Left renal cortex interstitium (tissue), 4 donors: ENCODE data around the gene ANKRD44. TPM values are rescaled to one million over a fixed set of nuclear protein-coding genes. Genes with fewer than 3 reads are reported as not detected.
"Not testable (repeated sequence)": the region's sequence is repeated elsewhere in the genome, so short reads cannot be mapped to it uniquely, and the experiment has no call there.

Experiments used
- DNase-seq, 4 donors: peaks; one replicate each; pipeline ENCODE4 v3.0.0-alpha.2; 2013; ENCODE audit warnings: low read depth in 4 of 4, low spot score in 2 of 4, missing footprints in 1 of 4
- polyA plus RNA-seq, 4 donors: library from polyadenylated mRNA; unstranded; fragments of 120-200 nt; gene quantifications; one replicate each; pipeline ENCODE4 v1.2.1, GENCODE V29; 2013; ENCODE audit not compliant: insufficient read length in 4 of 4

The ANKRD44 gene
- polyA plus RNA-seq, 4 donors: 9.8 to 15.7 (median 12.6) TPM

GRCh38 chr2:197241596-197241995, 69.0 kb downstream of the ANKRD44 start:
- no peak for DNase-seq

GRCh38 chr2:197241153-197241552, 69.4 kb downstream of the ANKRD44 start:
- no peak for DNase-seq

DNA sequence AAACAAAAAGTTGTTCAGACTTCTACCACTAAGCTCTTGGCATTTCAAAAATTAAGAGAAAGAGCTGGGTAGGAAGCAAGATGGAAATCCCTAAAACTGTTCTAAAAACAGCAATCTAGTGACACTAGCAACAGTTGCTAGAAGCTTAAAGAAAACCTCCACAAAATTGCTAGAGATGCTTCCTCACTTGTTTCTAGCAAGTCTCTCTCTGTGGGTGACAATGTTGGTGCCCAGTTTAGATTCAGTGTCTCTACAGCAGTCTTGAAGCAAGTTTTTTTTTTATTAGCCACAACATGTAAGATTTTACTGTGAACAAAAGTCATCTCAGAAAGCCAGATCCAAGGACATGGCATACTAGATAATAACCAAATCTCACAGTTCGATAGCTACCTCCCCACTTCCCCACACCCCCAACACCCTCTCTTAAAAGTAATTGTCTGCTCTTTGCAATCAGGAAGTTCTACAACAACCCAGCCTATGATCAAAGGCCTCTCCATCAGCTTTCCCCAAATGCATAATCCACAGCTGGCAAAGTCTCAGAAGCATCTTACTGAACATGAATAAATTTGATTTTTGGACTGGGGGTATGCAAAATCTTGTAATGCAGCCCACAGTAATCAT, 70.0 kb downstream of the ANKRD44 start:
- no peak for DNase-seq

- DNase-seq: not testable (repeated sequence)
Observed at GRCh38 chr2:197240018-197240417, 70.6 kb downstream of the ANKRD44 start.

GRCh38 chr2:197239434-197239833, 71.1 kb downstream of the ANKRD44 start:
- DNase-seq: no peak

GRCh38 chr2:197238043-197238365, 72.6 kb downstream of the ANKRD44 start:
- DNase-seq: no peak

DNA sequence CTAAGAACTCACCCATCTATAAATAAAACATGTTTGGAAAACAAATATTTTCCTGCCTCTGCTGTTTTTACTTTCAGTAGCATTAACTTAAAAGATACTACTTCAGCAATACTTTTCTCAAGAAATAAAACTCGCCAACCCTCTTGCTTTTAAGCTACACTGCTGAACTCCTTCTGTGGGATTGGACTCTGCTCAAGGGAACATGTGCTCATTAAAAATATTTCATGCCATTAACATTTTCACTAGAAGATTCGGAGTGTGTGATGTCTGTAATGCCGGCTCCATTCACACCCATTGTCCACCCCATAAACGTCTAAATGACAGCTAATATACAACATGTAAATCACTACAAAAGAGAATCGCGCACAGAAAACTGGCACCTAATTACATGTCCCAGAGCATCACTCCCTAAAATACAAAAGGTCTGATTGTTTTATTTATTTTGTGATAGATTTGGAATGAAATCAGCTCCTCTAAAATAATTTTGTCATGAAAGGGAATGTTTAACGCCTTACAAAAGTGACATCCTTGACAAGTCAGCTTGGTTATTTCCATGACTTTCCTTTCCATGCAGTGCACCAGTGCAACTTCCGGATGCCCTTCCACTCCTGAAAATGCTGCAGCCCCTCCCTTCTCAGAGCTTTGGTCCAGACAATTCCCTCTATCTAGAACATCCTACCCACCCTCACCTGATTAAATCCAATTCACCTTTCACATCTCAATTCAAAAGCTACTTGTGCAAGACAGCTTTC, 73.1 kb downstream of the ANKRD44 start:
- DNase-seq: no peak

GRCh38 chr2:197236816-197237215, 73.8 kb downstream of the ANKRD44 start:
- DNase-seq: no peak

- no peak for DNase-seq
Observed at GRCh38 chr2:197236159-197236558, 74.4 kb downstream of the ANKRD44 start.

- no peak for DNase-seq
Observed at GRCh38 chr2:197235711-197236110, 74.9 kb downstream of the ANKRD44 start.

DNA sequence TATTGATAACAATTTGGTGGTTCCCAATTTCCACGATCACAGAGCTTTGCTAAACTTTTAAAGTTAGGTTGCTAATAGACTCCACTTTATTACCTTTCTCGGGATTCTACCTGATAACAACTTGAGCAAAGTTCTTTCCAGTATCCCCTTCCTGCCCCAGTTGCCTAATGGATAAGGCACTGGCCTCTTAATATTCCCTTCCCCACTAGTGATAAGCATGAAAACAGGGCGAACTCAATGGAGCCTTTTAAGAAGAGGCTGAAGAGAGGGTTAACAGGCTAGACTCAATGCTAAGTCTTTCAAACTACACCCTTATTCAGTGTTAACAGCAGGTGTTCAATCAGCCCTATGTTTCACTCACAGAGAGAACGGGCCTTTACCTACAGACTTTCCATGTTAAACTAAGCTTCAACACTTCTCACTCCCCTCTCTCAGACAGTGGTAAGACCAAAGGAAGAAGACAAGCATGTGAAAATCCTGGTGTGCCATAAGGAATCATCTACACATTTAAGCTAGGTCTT, 75.8 kb downstream of the ANKRD44 start:
- no peak for DNase-seq

- no peak for DNase-seq
Observed at GRCh38 chr2:197233473-197233872, 77.1 kb downstream of the ANKRD44 start.

DNA sequence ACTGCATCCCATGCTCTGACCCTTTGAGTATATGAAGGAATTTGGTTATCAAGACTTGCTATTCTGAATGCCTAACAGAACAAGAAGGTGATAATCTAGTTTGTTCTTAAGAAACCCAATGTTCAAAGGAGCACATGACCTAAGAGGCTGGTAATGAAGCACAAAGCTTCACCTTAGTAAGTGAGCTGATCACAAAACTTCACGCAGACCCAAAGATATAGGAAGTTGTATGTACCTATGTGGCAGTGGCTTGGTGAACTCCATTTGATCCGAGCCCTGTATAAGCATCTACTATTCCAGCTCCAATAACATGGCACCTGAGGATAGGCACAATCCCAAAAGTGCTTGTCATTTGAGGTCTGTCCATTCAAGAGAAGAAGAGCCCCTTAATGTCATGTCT, 78.6 kb downstream of the ANKRD44 start:
- no peak for DNase-seq

DNA sequence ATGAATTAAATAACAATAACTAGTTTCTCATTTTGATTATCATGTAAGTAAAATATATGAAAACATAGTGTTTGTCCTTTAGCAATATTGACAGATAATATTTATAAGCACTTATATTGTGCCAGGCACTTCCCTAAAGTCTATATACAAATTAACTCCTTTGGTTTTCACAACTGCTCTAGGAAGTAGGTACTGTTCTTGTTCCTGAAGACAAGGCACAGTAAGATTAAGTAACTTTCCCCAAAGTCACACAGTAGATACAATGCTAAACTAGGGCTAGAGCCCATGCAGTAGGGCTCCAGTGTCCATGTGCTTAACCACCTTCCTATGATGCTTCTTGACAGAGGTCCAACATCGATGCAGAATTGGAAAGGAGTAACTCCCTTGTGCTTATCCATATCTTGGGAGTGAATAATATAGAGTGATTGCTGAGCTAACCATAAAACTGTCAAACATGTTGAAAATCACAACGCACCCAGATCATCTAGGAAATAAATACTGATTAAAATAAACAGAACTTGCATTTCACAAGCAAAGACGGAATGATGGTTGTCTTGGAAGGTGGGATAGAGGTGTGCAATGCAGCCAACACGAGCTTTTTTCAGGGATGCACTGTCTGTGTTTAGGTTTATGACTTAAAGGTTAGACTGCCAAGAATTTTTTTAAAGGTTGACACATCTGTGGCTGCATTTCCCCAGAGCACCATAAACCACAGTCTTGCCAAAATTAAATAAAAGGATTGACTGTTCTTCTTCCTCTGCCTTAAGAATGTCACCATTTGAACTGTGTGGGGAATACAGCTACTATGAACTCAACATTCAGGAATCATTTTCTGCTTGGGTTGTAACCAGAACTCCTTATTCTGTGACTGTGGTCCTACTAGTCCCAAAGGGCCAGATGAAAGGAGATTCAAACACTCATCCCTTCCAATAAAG, 80.8 kb downstream of the ANKRD44 start:
- DNase-seq: no peak

GRCh38 chr2:197223451-197223850, 87.1 kb downstream of the ANKRD44 start:
- no peak for DNase-seq

GRCh38 chr2:197219636-197220035, 90.9 kb downstream of the ANKRD44 start:
- no peak for DNase-seq

DNA sequence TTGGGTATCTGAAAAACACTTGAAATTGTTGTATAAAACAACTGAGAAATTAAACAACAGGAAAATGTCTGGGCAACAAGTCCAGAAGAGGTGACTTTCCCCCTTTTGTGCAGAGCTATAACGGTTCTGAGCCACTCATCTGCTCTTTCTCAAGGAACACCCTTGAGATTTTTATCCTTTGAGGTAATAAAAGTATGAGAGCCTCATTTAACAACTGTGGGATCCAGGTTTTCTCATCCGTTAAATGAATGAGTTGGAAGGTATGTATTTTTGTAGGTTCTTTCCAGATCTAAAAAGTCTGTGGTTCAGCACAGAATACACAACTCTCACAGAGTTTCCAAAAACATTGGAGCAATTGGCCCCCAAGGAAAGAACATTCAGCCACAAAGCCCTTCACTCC, 93.0 kb downstream of the ANKRD44 start:
- no peak for DNase-seq

DNA sequence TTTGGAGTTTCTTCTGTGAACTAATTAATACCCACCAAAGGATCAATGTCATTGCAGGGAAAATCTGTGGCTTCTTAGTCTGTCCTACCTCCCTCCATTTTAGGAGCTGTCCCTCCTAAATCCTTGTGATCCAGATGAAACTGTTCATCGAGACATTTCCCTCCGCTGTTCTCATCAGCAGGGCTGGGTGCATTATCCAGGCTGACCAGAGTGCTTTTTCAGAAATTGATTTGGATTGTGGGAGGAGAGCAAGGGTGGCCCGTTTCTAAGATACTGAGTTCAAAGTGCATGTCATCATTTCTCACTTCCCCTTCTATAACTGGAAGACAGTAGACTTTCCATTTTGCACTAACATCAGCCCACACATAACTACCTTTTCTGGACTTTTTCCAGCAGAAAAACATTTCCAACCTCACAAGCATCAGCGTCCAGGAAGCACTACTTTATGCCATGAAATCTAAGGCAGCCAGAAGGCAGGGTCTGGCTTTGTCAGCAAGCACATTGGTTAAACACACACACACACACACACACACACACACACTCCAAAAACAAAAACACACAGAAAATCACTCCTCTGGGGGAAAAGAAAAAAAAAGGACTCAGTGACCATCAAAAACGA, 94.1 kb downstream of the ANKRD44 start:
- no peak for DNase-seq

DNA sequence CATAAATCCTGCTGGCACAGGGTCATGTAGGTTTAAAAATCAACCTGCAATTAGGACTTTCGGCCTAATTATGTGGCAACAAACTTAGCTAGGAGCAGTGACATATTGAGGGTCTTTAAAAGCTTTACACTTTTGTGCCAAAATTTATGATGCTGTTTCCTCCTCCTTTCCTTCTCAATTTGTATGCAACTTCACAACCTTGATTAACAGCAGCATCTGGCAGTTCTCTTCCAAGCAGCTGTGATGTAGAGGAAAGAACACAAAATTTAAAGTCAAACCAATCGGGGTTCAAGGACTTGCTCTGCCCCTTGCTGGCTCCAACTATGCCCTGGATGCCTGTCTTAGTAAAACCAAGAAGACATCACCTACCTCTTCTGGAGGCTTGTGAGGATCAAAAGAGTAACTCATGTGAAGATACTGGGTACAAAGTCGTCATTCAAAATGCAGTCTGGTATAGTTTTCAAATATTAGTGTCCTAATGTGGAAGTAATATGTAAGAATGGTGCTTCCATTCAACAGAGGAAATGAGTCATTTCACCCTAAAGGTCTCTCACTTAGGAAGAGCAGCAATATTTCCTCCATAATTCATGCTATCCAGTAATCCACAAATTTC, 94.7 kb downstream of the ANKRD44 start:
- no peak for DNase-seq
